SK-N-DZ (cell line): ENCODE data around the gene VEPH1.

Source experiments
- DNase-seq: peaks from one replicate; pipeline ENCODE4 v3.0.0-alpha.2; 2015; ENCODE audit warnings: low spot score

VEPH1 gene

DNA sequence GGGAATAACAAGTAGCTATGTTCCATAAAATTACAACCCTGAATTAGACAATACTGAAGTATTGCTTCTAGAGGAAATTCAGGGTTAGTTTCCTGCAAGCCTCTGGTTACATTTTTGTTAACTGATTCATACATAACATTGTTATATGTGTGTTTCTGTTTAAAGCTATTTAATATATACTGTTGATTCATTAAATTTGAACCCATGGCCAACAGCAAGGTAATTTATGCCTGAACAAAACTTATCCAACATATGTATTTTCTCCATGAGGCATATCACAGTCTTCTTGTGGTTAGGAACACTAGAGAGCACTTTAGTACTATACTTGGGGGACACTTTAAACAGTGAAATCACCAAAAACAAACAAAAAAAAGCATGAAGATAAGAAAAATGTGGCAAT is 114.2 kb downstream of the VEPH1 start:
- no peak for DNase-seq

- no peak for DNase-seq
Observed at GRCh38 chr3:157387708-157388435, 115.3 kb downstream of the VEPH1 start.

DNA sequence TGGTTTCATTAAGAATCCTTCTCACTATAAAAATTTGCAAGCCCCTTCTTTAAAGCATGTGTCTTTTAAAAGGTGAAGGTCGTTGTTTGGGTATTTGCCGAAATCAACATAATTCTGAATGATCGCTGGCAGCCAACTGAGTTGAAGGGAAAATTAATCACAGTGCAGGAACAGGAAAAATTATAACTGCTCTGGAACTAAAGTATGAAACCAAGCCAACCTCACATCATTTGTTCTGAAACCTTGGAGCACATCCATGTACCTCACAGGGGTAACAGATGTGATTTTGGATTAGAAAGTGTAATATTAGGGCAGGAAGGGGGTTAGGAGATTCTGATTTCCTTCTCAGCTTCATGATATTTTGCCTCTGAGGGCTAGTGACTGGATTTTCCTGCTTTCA is 118.7 kb downstream of the VEPH1 start:
- DNase-seq = no peak

GRCh38 chr3:157384031-157384430 is 119.2 kb downstream of the VEPH1 start:
- DNase-seq = no peak

GRCh38 chr3:157381606-157382005 is 121.6 kb downstream of the VEPH1 start:
- DNase-seq = no peak

GRCh38 chr3:157379525-157380140 is 123.6 kb downstream of the VEPH1 start:
- no peak for DNase-seq

DNA sequence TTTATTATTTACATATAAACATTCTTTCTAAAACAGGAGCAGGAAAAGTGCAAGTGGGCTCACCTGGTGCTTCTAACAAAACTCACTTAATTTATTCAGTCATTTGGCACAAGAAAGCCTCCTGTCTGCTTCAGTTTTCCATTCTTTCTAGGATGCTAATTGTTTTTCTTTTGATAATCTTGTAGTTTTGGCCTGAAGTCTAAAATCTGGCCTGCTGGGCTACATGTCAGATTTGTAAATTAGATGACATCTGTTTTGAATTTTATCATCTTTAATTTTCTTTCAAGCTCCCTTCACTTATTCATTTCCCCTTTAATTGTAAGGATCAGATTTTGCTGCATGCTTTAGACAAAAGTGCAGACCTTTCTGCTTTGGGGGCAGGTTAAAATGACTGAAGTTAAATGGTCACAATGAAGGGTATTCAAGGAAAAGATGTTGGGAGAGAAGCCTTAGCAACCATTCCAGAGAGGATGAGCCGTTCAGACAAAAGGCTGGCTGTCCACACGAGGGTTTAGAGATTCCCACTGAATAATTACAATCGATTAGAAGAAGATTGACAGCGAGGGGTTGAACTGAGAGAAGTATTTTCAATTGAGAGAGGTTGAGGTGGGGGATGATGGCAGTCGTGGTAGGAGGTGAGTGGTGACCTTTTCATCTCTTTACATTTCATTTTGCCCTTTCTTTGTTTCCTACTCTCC is 126.5 kb downstream of the VEPH1 start:
- no peak for DNase-seq

DNA sequence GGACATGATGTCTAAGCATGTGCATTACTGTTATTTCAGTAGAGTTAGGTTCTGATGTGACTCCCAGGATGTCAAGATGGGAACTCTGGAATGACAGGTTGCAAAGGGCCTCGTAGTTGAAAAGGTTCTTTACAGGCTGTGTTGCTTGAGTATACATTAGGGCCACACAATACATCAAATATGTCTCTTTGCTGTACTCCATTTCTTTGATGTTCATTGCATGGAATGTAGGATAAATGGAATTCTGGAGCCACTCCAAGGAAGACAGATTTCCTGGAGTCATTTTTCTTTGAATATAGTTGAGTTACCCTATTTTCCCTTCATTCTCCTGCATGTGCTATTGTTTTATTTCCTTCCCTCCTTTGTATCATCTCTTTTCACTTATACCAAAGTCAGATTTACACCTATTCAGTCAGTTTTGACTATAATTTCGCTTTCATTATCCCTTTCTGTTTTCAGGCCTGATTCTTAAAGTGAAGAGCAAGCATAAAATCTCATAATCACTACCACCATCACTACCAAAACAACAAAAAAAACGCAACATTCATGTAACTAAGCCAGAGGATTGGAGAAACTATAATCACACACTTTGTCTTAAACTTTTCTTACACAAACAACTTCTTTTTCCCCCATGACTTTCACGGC is 127.8 kb downstream of the VEPH1 start:
- no peak for DNase-seq

- DNase-seq = no peak
Observed at GRCh38 chr3:157374933-157375332, 128.3 kb downstream of the VEPH1 start.

GRCh38 chr3:157373783-157374182 is 129.4 kb downstream of the VEPH1 start:
- DNase-seq = no peak

GRCh38 chr3:157370867-157371266 is 132.3 kb downstream of the VEPH1 start:
- no peak for DNase-seq

- no peak for DNase-seq
Observed at GRCh38 chr3:157369727-157370421, 133.3 kb downstream of the VEPH1 start.

DNA sequence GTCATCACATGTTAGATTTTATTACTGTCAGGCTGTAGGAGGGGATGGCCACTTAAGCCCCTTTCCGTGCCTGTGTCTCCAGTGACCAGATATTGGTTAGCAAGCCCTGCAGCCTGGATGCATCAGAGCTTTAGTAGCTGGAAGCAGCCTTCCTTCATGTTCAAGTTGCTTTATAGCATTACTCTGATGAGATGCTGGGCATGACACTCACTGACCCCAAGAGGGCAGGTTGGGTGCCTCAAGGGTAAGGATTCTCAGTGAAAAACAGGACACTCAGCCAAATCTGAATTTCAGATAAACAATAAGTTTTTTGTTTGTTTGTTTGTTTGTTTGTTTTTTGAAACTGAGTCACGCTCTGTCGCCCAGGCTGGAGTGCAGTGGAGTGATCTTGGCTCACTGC is 135.0 kb downstream of the VEPH1 start:
- peak; percentile 11 for DNase-seq

DNA sequence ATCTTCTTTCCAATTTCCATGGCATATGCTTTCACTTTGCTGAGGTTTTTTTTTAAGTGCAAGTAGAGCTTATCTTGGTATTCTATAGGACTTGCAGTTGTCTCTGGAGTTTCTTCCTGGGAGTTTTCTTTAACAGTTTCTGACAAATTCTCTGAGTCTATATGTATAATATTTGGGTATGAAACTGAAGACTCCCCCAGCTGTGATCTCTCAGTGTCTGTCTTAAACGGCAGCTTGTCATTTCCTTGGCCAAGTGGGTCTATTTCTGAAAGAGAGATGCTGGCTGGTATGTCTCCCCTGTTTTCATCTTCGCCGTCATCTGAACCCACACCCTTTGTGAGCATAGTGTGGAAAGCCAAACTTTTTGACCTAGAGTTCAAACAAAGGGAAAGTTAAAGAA is 139.8 kb downstream of the VEPH1 start:
- no peak for DNase-seq

- no peak for DNase-seq
Observed at GRCh38 chr3:157362348-157362747, 140.9 kb downstream of the VEPH1 start.

- DNase-seq = no peak
Observed at GRCh38 chr3:157360044-157360443, 143.2 kb downstream of the VEPH1 start.

DNA sequence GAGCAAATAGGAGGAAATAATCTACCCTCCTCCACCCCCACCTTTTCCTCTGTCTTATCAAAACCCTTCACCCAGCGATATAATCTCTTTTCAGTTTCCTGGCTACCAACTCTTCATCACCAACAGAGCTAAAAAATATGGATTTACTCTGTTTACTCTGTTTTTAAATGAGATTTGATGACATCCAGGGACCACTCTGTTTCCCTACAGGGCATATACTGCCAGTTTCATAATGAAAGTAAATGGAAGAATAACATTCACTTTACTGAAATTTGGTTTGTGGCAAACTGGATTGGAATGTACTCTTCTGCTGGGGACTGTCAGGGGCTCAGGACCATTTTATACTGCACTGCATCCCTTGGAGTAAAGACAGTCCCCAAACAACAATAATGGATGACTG is 146.7 kb downstream of the VEPH1 start:
- DNase-seq = peak; percentile 9

GRCh38 chr3:157355276-157355675 is 147.9 kb downstream of the VEPH1 start:
- DNase-seq = no peak

GRCh38 chr3:157354722-157355121 is 148.5 kb downstream of the VEPH1 start:
- no peak for DNase-seq

- no peak for DNase-seq
Observed at GRCh38 chr3:157354254-157354653, 149.0 kb downstream of the VEPH1 start.

GRCh38 chr3:157353652-157354051 is 149.6 kb downstream of the VEPH1 start:
- no peak for DNase-seq

DNA sequence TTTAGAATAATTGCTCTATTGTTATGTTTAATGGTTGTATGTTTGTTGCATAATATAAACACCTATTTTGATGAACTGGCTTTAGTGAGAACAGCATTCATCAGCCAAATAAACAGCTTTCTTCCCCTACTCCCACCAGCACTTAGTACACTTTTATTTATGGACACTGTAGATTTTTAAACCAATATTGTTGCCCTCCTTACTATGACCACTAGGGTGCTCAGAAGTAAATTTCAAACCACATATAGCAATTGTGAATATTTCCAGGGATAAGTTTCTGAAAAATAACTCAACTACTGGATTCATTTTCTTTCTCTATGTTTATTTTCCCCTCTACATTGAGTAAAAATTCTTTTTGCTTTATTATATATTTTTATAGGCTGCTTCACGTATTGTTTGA is 151.2 kb downstream of the VEPH1 start:
- no peak for DNase-seq
